GM18498 (cell line): ENCODE data around the gene LGR4.

Source experiments
- ATAC-seq: cut with Tn5 transposase; IDR thresholded peaks from one replicate; pipeline ENCODE4 v1.9.1; 2021; ENCODE audit warnings: mild to moderate bottlenecking, moderate library complexity; ENCODE audit not compliant: unreplicated experiment

The LGR4 gene

GRCh38 chr11:27406498-27407354 is 65.9 kb downstream of the LGR4 start:
- ATAC-seq = no peak

- no peak for ATAC-seq
These were observed 67.5 kb downstream of the LGR4 start for GRCh38 chr11:27405134-27405533.

- ATAC-seq = no peak
These were observed 68.2 kb downstream of the LGR4 start for GRCh38 chr11:27404427-27404826.

GRCh38 chr11:27403195-27403594 is 69.4 kb downstream of the LGR4 start:
- ATAC-seq = no peak

GRCh38 chr11:27402450-27402849 is 70.1 kb downstream of the LGR4 start:
- ATAC-seq = no peak

- no peak for ATAC-seq
These were observed 70.7 kb downstream of the LGR4 start for GRCh38 chr11:27401833-27402316.

GRCh38 chr11:27401280-27401832 is 71.2 kb downstream of the LGR4 start:
- ATAC-seq = no peak

GRCh38 chr11:27398400-27398770 is 74.2 kb downstream of the LGR4 start:
- no peak for ATAC-seq

GRCh38 chr11:27397624-27398399 is 74.8 kb downstream of the LGR4 start:
- no peak for ATAC-seq

- no peak for ATAC-seq
These were observed 76.2 kb downstream of the LGR4 start for GRCh38 chr11:27396259-27396839.

- ATAC-seq = no peak
These were observed 76.9 kb downstream of the LGR4 start for GRCh38 chr11:27395556-27396258.

GRCh38 chr11:27394781-27395228 is 77.8 kb downstream of the LGR4 start:
- no peak for ATAC-seq

- no peak for ATAC-seq
These were observed 80.1 kb downstream of the LGR4 start for GRCh38 chr11:27392278-27393114.

- no peak for ATAC-seq
These were observed 81.1 kb downstream of the LGR4 start for GRCh38 chr11:27391331-27392015.

GRCh38 chr11:27390318-27391295 is 82.0 kb downstream of the LGR4 start:
- no peak for ATAC-seq

- ATAC-seq = no peak
These were observed 83.7 kb downstream of the LGR4 start for GRCh38 chr11:27388869-27389268.

GRCh38 chr11:27388001-27388400 is 84.6 kb downstream of the LGR4 start:
- ATAC-seq = no peak

GRCh38 chr11:27387362-27387761 is 85.2 kb downstream of the LGR4 start:
- no peak for ATAC-seq
